ENCODE measurements around the gene ACTN1.
"Not testable (repeated sequence)": the region's sequence is repeated elsewhere in the genome, so short reads cannot be mapped to it uniquely, and the experiment has no call there.

- not testable (repeated sequence) for TF ChIP-seq POLR2A, POLR2AphosphoS5, TAF1, SPI1 (IDR thresholded peaks at IDR 0.05; ENCODE audit: low read depth, low read length)
Observed at GRCh38 chr14:69022093-69022492, 43.0 kb upstream of the ACTN1 start.
